ENCODE measurements around the gene SGCA. TPM values are rescaled to one million over a fixed set of nuclear protein-coding genes. Genes with fewer than 3 reads are reported as not detected.

Gene SGCA
- total RNA-seq, 1 experiment from 2014 or later: 0.24 TPM

- Histone ChIP-seq H4K91ac (ENCODE audit: insufficient read length, low read depth, low read length) (no peak overlapping the region), H2AK5ac (ENCODE audit: insufficient read length, low read length) (no peak overlapping the region), H3K18ac (ENCODE audit: insufficient read length, low read depth, low read length) (no peak overlapping the region), H4K8ac (replicated peaks; ENCODE audit: insufficient read length, low read depth, low read length) (no peak overlapping the region), H2AFZ (ENCODE audit: low read length) (no peak overlapping the region), H3K4me1 (ENCODE audit: insufficient read depth, low read length) (peaks cover 21% of the 10 kb centered on the region), H2BK5ac (ENCODE audit: insufficient read length, low read length) (no peak overlapping the region), H3K9me3 (ENCODE audit: control insufficient read depth, low read depth, low read length) (no peaks in the 10 kb centered on the region), H4K20me1 (ENCODE audit: control insufficient read depth, insufficient read depth, insufficient read length) (no peaks in the 10 kb centered on the region), H2BK120ac (ENCODE audit: low read depth, low read length, poor library complexity, severe bottlenecking) (no peak overlapping the region), H3T11ph (ENCODE audit: low read length) (no peak overlapping the region), H2BK12ac (ENCODE audit: insufficient read length, low read depth, low read length) (no peak overlapping the region), H3K14ac (ENCODE audit: insufficient read depth, low read length) (no peak overlapping the region), H3K4me2 (ENCODE audit: insufficient read depth, insufficient read length, low read length) (no peak overlapping the region), H3K79me1 (ENCODE audit: insufficient read depth, low read depth, low read length, poor library complexity, severe bottlenecking) (no peaks in the 10 kb centered on the region), H4K5ac (ENCODE audit: insufficient read length, low read depth, low read length) (no peak overlapping the region), H3K23ac (ENCODE audit: insufficient read length, low read depth, low read length) (no peak overlapping the region), H2BK15ac (ENCODE audit: low read depth, low read length) (no peak overlapping the region), H3K27ac (ENCODE audit: insufficient read length, low read depth, low read length) (no peak overlapping the region), H2BK20ac (ENCODE audit: low read depth, low read length, poor library complexity, severe bottlenecking) (no peak overlapping the region), H3K9ac (ENCODE audit: extremely low read depth, insufficient read length, low read length) (no peak overlapping the region), H3K56ac (ENCODE audit: insufficient read length, low read depth, low read length) (no peak overlapping the region), H3K23me2 (ENCODE audit: insufficient read length, low read depth, low read length, poor library complexity, severe bottlenecking) (peaks cover 3% of the 10 kb centered on the region), H3K4ac (ENCODE audit: low read depth, low read length) (no peak overlapping the region), H3K27me3 (ENCODE audit: insufficient read depth, low read length) (peaks cover 2% of the 10 kb centered on the region; the same call in 1 of the 2 replicates), H3K79me2 (ENCODE audit: insufficient read depth, low read length) (no peaks in the 10 kb centered on the region)
- TF ChIP-seq, protein P1, sequence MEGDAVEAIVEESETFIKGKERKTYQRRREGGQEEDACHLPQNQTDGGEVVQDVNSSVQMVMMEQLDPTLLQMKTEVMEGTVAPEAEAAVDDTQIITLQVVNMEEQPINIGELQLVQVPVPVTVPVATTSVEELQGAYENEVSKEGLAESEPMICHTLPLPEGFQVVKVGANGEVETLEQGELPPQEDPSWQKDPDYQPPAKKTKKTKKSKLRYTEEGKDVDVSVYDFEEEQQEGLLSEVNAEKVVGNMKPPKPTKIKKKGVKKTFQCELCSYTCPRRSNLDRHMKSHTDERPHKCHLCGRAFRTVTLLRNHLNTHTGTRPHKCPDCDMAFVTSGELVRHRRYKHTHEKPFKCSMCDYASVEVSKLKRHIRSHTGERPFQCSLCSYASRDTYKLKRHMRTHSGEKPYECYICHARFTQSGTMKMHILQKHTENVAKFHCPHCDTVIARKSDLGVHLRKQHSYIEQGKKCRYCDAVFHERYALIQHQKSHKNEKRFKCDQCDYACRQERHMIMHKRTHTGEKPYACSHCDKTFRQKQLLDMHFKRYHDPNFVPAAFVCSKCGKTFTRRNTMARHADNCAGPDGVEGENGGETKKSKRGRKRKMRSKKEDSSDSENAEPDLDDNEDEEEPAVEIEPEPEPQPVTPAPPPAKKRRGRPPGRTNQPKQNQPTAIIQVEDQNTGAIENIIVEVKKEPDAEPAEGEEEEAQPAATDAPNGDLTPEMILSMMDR (conservative IDR thresholded peaks at IDR 0.05): no peak
- peaks cover 51% of the 10 kb centered on the region for H3K27me3 Mint-ChIP-seq (ENCODE audit: low read depth)
- no peaks in the 10 kb centered on the region; a peak in 1 of 7 replicates for H3K36me3 Mint-ChIP-seq (ENCODE audit: insufficient read depth in 1 of 3, low read depth in 3 of 3)
- H3K4me1 Mint-ChIP-seq: peaks cover 67 to 88% of the 10 kb centered on the region in 2 experiments
- 0 out of 5 replicates have a peak overlapping the region, but pooled peaks of 1 of the 2 experiments have one; percentile 11 for H3K4me3 Mint-ChIP-seq
- H3K27ac Mint-ChIP-seq: peak overlapping the region in 2 of 3 experiments; percentile 46 to 76; a peak in 3 of 7 replicates
- no CpG with 5 or more reads among the region's 5 CpGs for WGBS (ENCODE audit: extremely low coverage, insufficient read length, low lambda C conversion rate)
- DNase-seq: no peak
- H3K9me3 Mint-ChIP-seq: no peaks in the 10 kb centered on the region; a peak in 2 of 5 replicates
Measured at GRCh38 chr17:50207315-50207714, 41.5 kb downstream of the SGCA start.

All from H9 (cell line).